ENCODE results near the gene EEPD1.

GRCh38 chr7:36313607-36314006, 160.6 kb downstream of the EEPD1 start:
- TF ChIP-seq EZH2 (IDR thresholded peaks at IDR 0.05; ENCODE audit: insufficient read depth, low read length) (no peak), CTCF (IDR thresholded peaks at IDR 0.05; ENCODE audit: insufficient read depth, low read depth, low read length) (no peak)

Data from astrocyte (in vitro differentiated cells and primary cell).